ENCODE results near the gene STXBP5.
A peak's percentile ranks its signal among the peaks of the same experiment; 100 is the strongest.

The STXBP5 gene

DNA sequence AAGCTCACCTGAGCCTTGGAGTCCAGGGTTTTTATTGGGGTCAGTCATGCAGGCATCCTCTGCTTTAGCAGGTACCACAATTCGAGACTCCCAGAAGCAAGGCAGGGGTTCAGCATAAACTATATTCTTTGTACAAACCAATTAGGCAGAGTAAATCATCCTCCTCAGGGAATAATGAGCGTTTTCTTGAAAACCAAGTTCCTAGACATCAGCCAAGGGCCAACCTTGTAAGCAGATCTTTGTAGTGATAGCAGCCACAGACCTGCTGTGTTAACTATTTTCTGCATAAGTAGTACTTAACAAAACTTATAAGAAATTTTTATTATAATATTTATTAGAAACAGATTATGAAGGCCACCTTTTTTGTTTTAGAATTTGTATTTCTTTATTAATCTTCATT is 74.7 kb downstream of the STXBP5 start:
- Histone ChIP-seq H3K27ac (ENCODE audit: insufficient read depth in 1 of 2, low read depth in 1 of 2, low read length in 2 of 2, poor library complexity in 1 of 2, severe bottlenecking in 2 of 2) (no peak overlapping the region), H3K4me1 (ENCODE audit: control extremely low read depth in 1 of 4, control insufficient read depth in 4 of 4, insufficient read depth in 4 of 4, low read length in 3 of 4) (peaks cover 3 to 19% (median 9%) of the 10 kb centered on the region in 4 experiments), H3K27me3 (replicated peaks in 2 of 5; ENCODE audit: control insufficient read depth in 4 of 5, insufficient read depth in 5 of 5, low read length in 4 of 5) (no peaks in the 10 kb centered on the region), H3K4me3 (ENCODE audit: control insufficient read depth in 1 of 7, extremely low read depth in 1 of 7, insufficient read depth in 4 of 7, low read depth in 2 of 7, low read length in 6 of 7) (peak overlapping the region in 1 of 7 experiments; percentile 36), H3K36me3 (ENCODE audit: control insufficient read depth in 4 of 4, insufficient read depth in 4 of 4, low read length in 3 of 4) (peaks cover 8 to 58% (median 27%) of the 10 kb centered on the region in 4 experiments), H3K9me3 (ENCODE audit: control extremely low read depth in 1 of 5, control insufficient read depth in 4 of 5, insufficient read depth in 2 of 5, low read depth in 1 of 5, low read length in 4 of 5) (peaks cover 0 to 16% (median 6%) of the 10 kb centered on the region in 5 experiments)
- no CpG with 5 or more reads among the region's 2 CpGs for WGBS (ENCODE audit: insufficient coverage)
- ChIA-PET POLR2A (no interaction called here), CTCF (no interaction called here)
- no peak for DNase-seq

DNA sequence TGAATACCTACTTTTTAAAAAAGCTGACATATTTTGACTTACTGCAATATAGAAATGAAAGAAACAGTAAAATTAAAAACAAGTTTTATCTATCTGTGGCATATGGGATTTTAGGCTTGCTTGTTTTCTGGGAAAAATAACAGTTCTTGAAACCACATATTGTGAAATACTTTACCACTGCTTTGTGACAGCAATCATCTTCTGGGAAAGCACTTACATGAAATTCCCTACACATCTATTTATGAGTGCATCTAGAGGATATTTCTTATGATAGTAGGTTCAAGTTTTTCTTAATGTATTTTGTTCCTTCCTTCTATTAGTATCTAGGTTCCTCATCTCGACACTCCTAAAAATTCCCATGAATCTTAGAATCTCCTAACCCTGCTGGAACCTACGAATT is 75.2 kb downstream of the STXBP5 start:
- Histone ChIP-seq H3K36me3 (ENCODE audit: control insufficient read depth in 4 of 4, insufficient read depth in 4 of 4, low read length in 3 of 4) (peaks cover 8 to 60% (median 27%) of the 10 kb centered on the region in 4 experiments), H3K27me3 (replicated peaks in 2 of 5; ENCODE audit: control insufficient read depth in 4 of 5, insufficient read depth in 5 of 5, low read length in 4 of 5) (no peaks in the 10 kb centered on the region), H3K9me3 (ENCODE audit: control extremely low read depth in 1 of 5, control insufficient read depth in 4 of 5, insufficient read depth in 2 of 5, low read depth in 1 of 5, low read length in 4 of 5) (peaks cover 0 to 16% (median 6%) of the 10 kb centered on the region in 5 experiments), H3K4me3 (ENCODE audit: control insufficient read depth in 1 of 7, extremely low read depth in 1 of 7, insufficient read depth in 4 of 7, low read depth in 2 of 7, low read length in 6 of 7) (no peak overlapping the region), H3K4me1 (ENCODE audit: control extremely low read depth in 1 of 4, control insufficient read depth in 4 of 4, insufficient read depth in 4 of 4, low read length in 3 of 4) (peaks cover 3 to 24% (median 11%) of the 10 kb centered on the region in 4 experiments), H3K27ac (ENCODE audit: insufficient read depth in 1 of 2, low read depth in 1 of 2, low read length in 2 of 2, poor library complexity in 1 of 2, severe bottlenecking in 2 of 2) (peak overlapping the region in 1 of 2 experiments; percentile 16)
- DNase-seq: no peak
- WGBS (ENCODE audit: insufficient coverage): no CpG with 5 or more reads among the region's 2 CpGs
- ChIA-PET POLR2A (no interaction called here), CTCF (no interaction called here)

DNA sequence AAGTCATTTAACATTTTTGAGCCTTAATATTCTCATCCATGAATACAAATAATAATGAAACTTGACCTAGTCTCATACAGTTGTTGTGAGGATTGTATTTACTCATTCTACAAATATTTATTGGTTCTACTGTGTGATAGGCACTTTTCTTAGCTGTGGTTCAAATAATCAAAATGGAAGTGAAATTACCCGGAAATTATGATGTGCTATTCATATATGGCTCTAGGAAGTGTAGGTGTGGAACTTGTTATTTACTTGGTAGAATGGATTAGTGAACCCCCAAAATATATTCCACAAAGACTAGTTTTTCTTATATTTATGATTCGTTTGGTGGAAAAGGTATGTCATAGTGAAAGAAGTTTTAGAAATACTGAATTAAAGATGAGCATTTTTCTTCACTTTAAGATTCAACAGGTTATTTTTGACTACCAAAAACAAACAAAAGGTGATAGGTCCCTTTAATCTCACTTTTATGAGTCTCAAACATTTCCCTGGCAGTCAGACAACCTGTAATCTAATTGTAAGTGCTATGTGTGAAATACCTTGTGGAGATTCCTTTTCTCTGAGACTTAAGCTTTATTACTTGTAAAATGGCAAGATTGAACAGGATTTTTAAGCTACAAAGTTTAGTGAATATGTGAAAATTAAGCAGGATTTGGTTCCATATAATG is 77.8 kb downstream of the STXBP5 start:
- no CpG with 5 or more reads among the region's 2 CpGs for WGBS (ENCODE audit: insufficient coverage)
- Histone ChIP-seq H3K9me3 (ENCODE audit: control extremely low read depth in 1 of 5, control insufficient read depth in 4 of 5, insufficient read depth in 2 of 5, low read depth in 1 of 5, low read length in 4 of 5) (peaks cover 0 to 16% (median 6%) of the 10 kb centered on the region in 5 experiments), H3K4me1 (ENCODE audit: control extremely low read depth in 1 of 4, control insufficient read depth in 4 of 4, insufficient read depth in 4 of 4, low read length in 3 of 4) (peaks cover 8 to 35% (median 13%) of the 10 kb centered on the region in 4 experiments), H3K4me3 (ENCODE audit: control insufficient read depth in 1 of 7, extremely low read depth in 1 of 7, insufficient read depth in 4 of 7, low read depth in 2 of 7, low read length in 6 of 7) (no peak overlapping the region), H3K36me3 (ENCODE audit: control insufficient read depth in 4 of 4, insufficient read depth in 4 of 4, low read length in 3 of 4) (peaks cover 8 to 51% (median 23%) of the 10 kb centered on the region in 4 experiments), H3K27me3 (replicated peaks in 2 of 5; ENCODE audit: control insufficient read depth in 4 of 5, insufficient read depth in 5 of 5, low read length in 4 of 5) (no peaks in the 10 kb centered on the region), H3K27ac (ENCODE audit: insufficient read depth in 1 of 2, low read depth in 1 of 2, low read length in 2 of 2, poor library complexity in 1 of 2, severe bottlenecking in 2 of 2) (no peak overlapping the region)
- ChIA-PET CTCF (interaction anchor here (0.6 to 3.5 kb wide), 2 partner anchors 9 to 379 kb away, joined by 4 to 16 read pairs; no protein-coding TSS in a partner anchor), POLR2A (interaction anchor here (0.6 kb wide), 1 partner anchor 405 kb away, joined by 3 read pairs; no protein-coding TSS in a partner anchor)
- no peak for DNase-seq

DNA sequence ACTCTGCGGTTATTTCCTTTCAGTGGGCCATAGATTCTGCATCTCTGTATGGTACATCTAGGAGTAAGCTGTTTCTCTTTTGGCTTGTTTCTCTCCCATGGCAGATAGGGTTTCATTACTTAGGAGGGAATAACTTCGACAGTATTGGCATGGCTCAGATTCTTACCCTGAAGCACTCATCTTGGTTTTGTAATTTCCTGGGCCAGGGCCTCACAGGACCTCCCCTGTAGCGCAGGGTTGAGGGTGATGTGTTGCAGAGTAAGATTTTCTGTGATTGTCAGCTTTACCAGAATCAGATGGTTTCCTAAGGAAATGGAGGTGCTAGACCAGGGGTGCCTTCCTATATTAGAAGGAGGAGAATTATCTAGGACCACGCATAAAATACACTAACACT is 78.3 kb downstream of the STXBP5 start:
- H3K4me3 ChIP-seq (ENCODE audit: control insufficient read depth in 1 of 7, extremely low read depth in 1 of 7, insufficient read depth in 4 of 7, low read depth in 2 of 7, low read length in 6 of 7): no peak overlapping the region
- CTCF ChIA-PET: interaction anchor here (0.6 to 3.5 kb wide), 5 partner anchors 9 to 380 kb away, joined by 3 to 16 read pairs (median 3); no protein-coding TSS in a partner anchor
- DNase-seq: no peak
- peaks cover 8 to 35% (median 13%) of the 10 kb centered on the region in 4 experiments for H3K4me1 ChIP-seq (ENCODE audit: control extremely low read depth in 1 of 4, control insufficient read depth in 4 of 4, insufficient read depth in 4 of 4, low read length in 3 of 4)
- peaks cover 4 to 48% (median 22%) of the 10 kb centered on the region in 4 experiments for H3K36me3 ChIP-seq (ENCODE audit: control insufficient read depth in 4 of 4, insufficient read depth in 4 of 4, low read length in 3 of 4)
- peak overlapping the region in 1 of 2 experiments; percentile 5 for H3K27ac ChIP-seq (ENCODE audit: insufficient read depth in 1 of 2, low read depth in 1 of 2, low read length in 2 of 2, poor library complexity in 1 of 2, severe bottlenecking in 2 of 2)
- WGBS (ENCODE audit: insufficient coverage): 100% methylated on average over 2 of the region's 4 CpGs
- POLR2A ChIA-PET: no interaction called here
- no peaks in the 10 kb centered on the region for H3K27me3 ChIP-seq (replicated peaks in 2 of 5; ENCODE audit: control insufficient read depth in 4 of 5, insufficient read depth in 5 of 5, low read length in 4 of 5)
- peaks cover 0 to 16% (median 6%) of the 10 kb centered on the region in 5 experiments for H3K9me3 ChIP-seq (ENCODE audit: control extremely low read depth in 1 of 5, control insufficient read depth in 4 of 5, insufficient read depth in 2 of 5, low read depth in 1 of 5, low read length in 4 of 5)

DNA sequence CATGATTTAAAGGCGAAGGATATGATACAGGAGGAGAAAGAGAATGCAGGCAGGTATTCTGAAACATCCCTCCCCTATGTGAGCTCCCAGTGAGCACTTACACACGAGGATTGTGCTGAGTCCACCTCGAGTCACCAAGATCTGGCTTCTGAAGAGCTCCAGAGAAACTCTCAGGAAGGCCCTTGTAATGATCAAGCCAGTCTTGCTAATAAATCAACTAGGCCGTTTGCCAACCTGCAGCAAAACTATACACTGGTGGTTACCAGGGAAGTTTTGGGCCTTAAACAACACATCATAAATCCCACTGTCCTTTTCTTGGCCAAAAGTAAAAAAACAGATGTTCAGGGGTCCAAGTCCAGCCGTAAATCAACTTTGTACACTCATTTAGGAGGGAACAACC is 79.2 kb downstream of the STXBP5 start:
- WGBS (ENCODE audit: insufficient coverage): 0% methylated on average over 1 of the region's 5 CpGs
- ChIA-PET CTCF (interaction anchor here (0.8 to 3.5 kb wide), 7 partner anchors 10 to 427 kb away, joined by 3 to 16 read pairs (median 3); no protein-coding TSS in a partner anchor), POLR2A (no interaction called here)
- Histone ChIP-seq H3K27me3 (replicated peaks in 2 of 5; ENCODE audit: control insufficient read depth in 4 of 5, insufficient read depth in 5 of 5, low read length in 4 of 5) (no peaks in the 10 kb centered on the region), H3K4me1 (ENCODE audit: control extremely low read depth in 1 of 4, control insufficient read depth in 4 of 4, insufficient read depth in 4 of 4, low read length in 3 of 4) (peaks cover 8 to 43% (median 18%) of the 10 kb centered on the region in 4 experiments), H3K36me3 (ENCODE audit: control insufficient read depth in 4 of 4, insufficient read depth in 4 of 4, low read length in 3 of 4) (peaks cover 4 to 47% (median 19%) of the 10 kb centered on the region in 4 experiments), H3K9me3 (ENCODE audit: control extremely low read depth in 1 of 5, control insufficient read depth in 4 of 5, insufficient read depth in 2 of 5, low read depth in 1 of 5, low read length in 4 of 5) (peaks cover 0 to 12% (median 4%) of the 10 kb centered on the region in 5 experiments), H3K27ac (ENCODE audit: insufficient read depth in 1 of 2, low read depth in 1 of 2, low read length in 2 of 2, poor library complexity in 1 of 2, severe bottlenecking in 2 of 2) (peak overlapping the region; percentile 0 to 62), H3K4me3 (ENCODE audit: control insufficient read depth in 1 of 7, extremely low read depth in 1 of 7, insufficient read depth in 4 of 7, low read depth in 2 of 7, low read length in 6 of 7) (peak overlapping the region in 3 of 7 experiments; percentile 9 to 43 (median 27))
- peak; percentile 19 to 82 (median 66) for DNase-seq

DNA sequence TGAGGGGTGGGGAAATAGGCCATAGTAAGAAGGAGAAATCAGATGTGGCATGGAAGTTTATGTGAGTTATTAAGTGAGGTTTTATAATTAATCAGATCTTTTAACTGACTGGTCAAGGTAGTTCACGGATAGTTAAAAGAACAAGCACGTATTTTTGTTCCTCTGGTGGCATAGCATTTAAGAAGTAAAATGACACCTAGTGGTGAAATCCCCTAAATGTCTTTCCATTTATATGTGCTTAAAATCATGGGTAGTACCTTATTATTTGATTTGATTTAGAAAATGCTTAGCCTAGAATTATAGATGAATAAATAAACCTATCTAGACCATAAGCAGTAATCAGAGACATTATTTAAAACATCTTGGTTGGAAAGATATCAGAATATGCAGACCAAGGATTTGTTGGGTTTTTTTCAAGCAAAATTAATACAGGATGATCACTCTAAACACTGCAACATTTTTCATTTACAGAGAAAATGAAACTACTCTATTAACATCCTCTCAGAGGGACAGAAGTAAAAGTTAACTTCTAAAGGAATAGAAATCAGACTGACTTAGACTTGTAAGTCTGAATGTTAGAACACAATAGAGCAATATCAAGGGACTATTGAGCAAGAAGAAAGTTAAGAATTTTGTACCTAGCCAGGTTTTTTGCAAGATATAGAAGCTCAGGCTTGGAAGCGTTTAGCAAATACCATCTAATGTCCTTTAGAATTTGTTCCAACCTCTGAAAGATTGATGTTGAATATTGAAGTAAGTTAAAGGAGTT is 81.1 kb downstream of the STXBP5 start:
- Histone ChIP-seq H3K4me1 (ENCODE audit: control extremely low read depth in 1 of 4, control insufficient read depth in 4 of 4, insufficient read depth in 4 of 4, low read length in 3 of 4) (peaks cover 8 to 44% (median 18%) of the 10 kb centered on the region in 4 experiments), H3K27me3 (replicated peaks in 2 of 5; ENCODE audit: control insufficient read depth in 4 of 5, insufficient read depth in 5 of 5, low read length in 4 of 5) (no peaks in the 10 kb centered on the region), H3K36me3 (ENCODE audit: control insufficient read depth in 4 of 4, insufficient read depth in 4 of 4, low read length in 3 of 4) (peaks cover 0 to 48% (median 14%) of the 10 kb centered on the region in 4 experiments), H3K9me3 (ENCODE audit: control extremely low read depth in 1 of 5, control insufficient read depth in 4 of 5, insufficient read depth in 2 of 5, low read depth in 1 of 5, low read length in 4 of 5) (peaks cover 0 to 3% (median 0%) of the 10 kb centered on the region in 5 experiments), H3K4me3 (ENCODE audit: control insufficient read depth in 1 of 7, extremely low read depth in 1 of 7, insufficient read depth in 4 of 7, low read depth in 2 of 7, low read length in 6 of 7) (peak overlapping the region in 2 of 7 experiments; percentile 39 to 50), H3K27ac (ENCODE audit: insufficient read depth in 1 of 2, low read depth in 1 of 2, low read length in 2 of 2, poor library complexity in 1 of 2, severe bottlenecking in 2 of 2) (peak overlapping the region; percentile 10 to 54)
- DNase-seq: peak; percentile 65 to 69 (median 67)
- POLR2A ChIA-PET: no interaction called here
- 5% methylated on average over 2 of the region's 3 CpGs for WGBS (ENCODE audit: insufficient coverage)
- CTCF ChIA-PET: interaction anchor here (0.6 to 3.5 kb wide), 7 partner anchors 12 to 429 kb away, joined by 3 to 16 read pairs (median 6); no protein-coding TSS in a partner anchor
